Mesenchymal stem cell (in vitro differentiated cells and primary cell): ENCODE measurements around the gene ZBTB46.
A peak's percentile ranks its signal among the peaks of the same experiment; 100 is the strongest.
"Not testable (repeated sequence)": the region's sequence is repeated elsewhere in the genome, so short reads cannot be mapped to it uniquely, and the experiment has no call there.

ENCODE experiments used
- DNase-seq: peaks from one replicate; pipeline ENCODE4 v3.0.0-alpha.2; 2013
- H2AFZ ChIP-seq: one replicate; pipeline ENCODE4 v1.6.1; 2013; ENCODE audit warnings: low read depth, mild to moderate bottlenecking, control low read depth, inconsistent platforms, low read length, moderate library complexity
- H2AK5ac ChIP-seq: 2 replicates; pipeline ENCODE4 v1.6.1; 2013; ENCODE audit warnings: low read length, moderate library complexity, mild to moderate bottlenecking, inconsistent platforms; ENCODE audit not compliant: severe bottlenecking
- H2BK120ac ChIP-seq: one replicate; pipeline ENCODE4 v1.6.1; 2013; ENCODE audit warnings: low read depth, mild to moderate bottlenecking, inconsistent platforms, low read length, moderate library complexity
- H2BK12ac ChIP-seq, 2 experiments: one replicate each; pipeline ENCODE4 v1.6.1; 2013; ENCODE audit warnings: inconsistent platforms in 2 of 2, low read length in 2 of 2, mild to moderate bottlenecking in 2 of 2, moderate library complexity in 2 of 2, control low read depth in 1 of 2
- H2BK15ac ChIP-seq: one replicate; pipeline ENCODE4 v1.6.1; 2013; ENCODE audit warnings: mild to moderate bottlenecking, low read depth, inconsistent platforms; ENCODE audit not compliant: poor library complexity, severe bottlenecking
- H2BK5ac ChIP-seq: 2 replicates; pipeline ENCODE4 v1.6.1; 2013; ENCODE audit warnings: low read depth, mild to moderate bottlenecking, low read length, control low read depth, inconsistent platforms; ENCODE audit not compliant: poor library complexity, severe bottlenecking
- H3K14ac ChIP-seq, 2 experiments: one replicate each; pipeline ENCODE4 v1.6.1; 2013; ENCODE audit warnings: inconsistent platforms in 2 of 2, low read length in 2 of 2, control low read depth in 1 of 2, mild to moderate bottlenecking in 1 of 2, moderate library complexity in 1 of 2
- H3K18ac ChIP-seq, 2 experiments: one replicate each; pipeline ENCODE4 v1.6.1; 2013; ENCODE audit warnings: inconsistent platforms in 2 of 2, low read length in 2 of 2, control low read depth in 1 of 2, low read depth in 1 of 2, mild to moderate bottlenecking in 1 of 2
- H3K23ac ChIP-seq, 2 experiments: one replicate each; pipeline ENCODE4 v1.6.1; 2013; ENCODE audit warnings: inconsistent platforms in 2 of 2, low read length in 2 of 2, mild to moderate bottlenecking in 2 of 2, moderate library complexity in 2 of 2, control low read depth in 1 of 2
- H3K27ac ChIP-seq: 2 replicates; pipeline ENCODE4 v1.5.1; 2013; ENCODE audit warnings: mild to moderate bottlenecking, moderate library complexity, low read length, control low read depth, inconsistent platforms; ENCODE audit not compliant: poor library complexity, severe bottlenecking
- H3K27me3 ChIP-seq, 2 experiments: 2 replicates each; pipeline versions ENCODE4 v1.6.1 to v1.7.0; 2013; ENCODE audit warnings: low read length in 2 of 2, mild to moderate bottlenecking in 2 of 2, moderate library complexity in 2 of 2, control low read depth in 1 of 2, inconsistent platforms in 1 of 2; ENCODE audit not compliant: control insufficient read depth in 1 of 2, insufficient read depth in 1 of 2
- H3K36me3 ChIP-seq, 2 experiments: 2 replicates each; pipeline versions ENCODE4 v1.6.1 to v1.7.0; 2013; ENCODE audit warnings: low read length in 2 of 2, control low read depth in 1 of 2, inconsistent platforms in 1 of 2, low read depth in 1 of 2, mild to moderate bottlenecking in 1 of 2; ENCODE audit not compliant: insufficient read depth in 2 of 2, control insufficient read depth in 1 of 2
- H3K4ac ChIP-seq, 2 experiments: one replicate each; pipeline ENCODE4 v1.6.1; 2013; ENCODE audit warnings: inconsistent platforms in 2 of 2, low read length in 2 of 2, mild to moderate bottlenecking in 2 of 2, moderate library complexity in 2 of 2, control low read depth in 1 of 2, low read depth in 1 of 2
- H3K4me1 ChIP-seq: 2 replicates; pipeline ENCODE4 v1.6.1; 2013; ENCODE audit warnings: low read depth, low read length, control low read depth; ENCODE audit not compliant: control insufficient read depth, insufficient read depth
- H3K4me2 ChIP-seq: 2 replicates; pipeline ENCODE4 v1.6.1; 2013; ENCODE audit warnings: low read length, mild to moderate bottlenecking, inconsistent platforms; ENCODE audit not compliant: poor library complexity, severe bottlenecking
- H3K4me3 ChIP-seq, 2 experiments: 2 replicates each; pipeline versions ENCODE4 v1.5.1 to v1.7.0; 2013; ENCODE audit warnings: low read length in 2 of 2, mild to moderate bottlenecking in 2 of 2, control low read depth in 1 of 2, low read depth in 1 of 2; ENCODE audit not compliant: insufficient read depth in 1 of 2
- H3K79me1 ChIP-seq: replicated peaks from 2 replicates; pipeline ENCODE4 v1.6.1; 2013; ENCODE audit warnings: mild to moderate bottlenecking, control low read depth, low read length, inconsistent platforms; ENCODE audit not compliant: poor library complexity, severe bottlenecking
- H3K9ac ChIP-seq: 2 replicates; pipeline ENCODE4 v1.7.0; 2013; ENCODE audit warnings: mild to moderate bottlenecking, low read length, moderate library complexity
- H3K9me3 ChIP-seq: 2 replicates; pipeline ENCODE4 v1.7.0; 2013; ENCODE audit warnings: mild to moderate bottlenecking, low read length; ENCODE audit not compliant: control insufficient read depth
- H4K8ac ChIP-seq: one replicate; pipeline ENCODE4 v1.6.1; 2013; ENCODE audit warnings: inconsistent platforms, mild to moderate bottlenecking, low read length, moderate library complexity
- H4K91ac ChIP-seq: one replicate; pipeline ENCODE4 v1.6.1; 2013; ENCODE audit warnings: mild to moderate bottlenecking, low read length, inconsistent platforms
- WGBS: methylation state at CpG from one replicate; pipeline ENCODE4 v1.1.7; 2013; ENCODE audit warnings: mixed read lengths; 5-methylcytosine and 5-hydroxymethylcytosine counted together

Gene ZBTB46

GRCh38 chr20:63802469-63803240, 28.4 kb downstream of the ZBTB46 start:
- H3K4me3 ChIP-seq = no peak overlapping the region
- WGBS = 97% methylated on average over 48 of the region's 51 CpGs
- no peak overlapping the region for H3K18ac ChIP-seq
- peaks cover 0 to 36% of the 10 kb centered on the region in 2 experiments for H3K36me3 ChIP-seq
- no peak overlapping the region for H4K8ac ChIP-seq
- no peak overlapping the region for H3K27ac ChIP-seq
- H3K79me1 ChIP-seq = peaks cover 28% of the 10 kb centered on the region
- H2AFZ ChIP-seq = no peak overlapping the region
- H3K9me3 ChIP-seq = no peaks in the 10 kb centered on the region
- no peak overlapping the region for H3K4me2 ChIP-seq
- H3K27me3 ChIP-seq = peaks cover 0 to 3% of the 10 kb centered on the region in 2 experiments
- H2BK15ac ChIP-seq = no peak overlapping the region
- no peak overlapping the region for H4K91ac ChIP-seq
- no peak overlapping the region for H2AK5ac ChIP-seq
- H3K9ac ChIP-seq = no peak overlapping the region
- H2BK12ac ChIP-seq = no peak overlapping the region
- H3K4ac ChIP-seq = no peak overlapping the region
- peaks cover 5% of the 10 kb centered on the region for H3K4me1 ChIP-seq
- H2BK120ac ChIP-seq = no peak overlapping the region
- no peak overlapping the region for H3K14ac ChIP-seq
- no peak overlapping the region for H2BK5ac ChIP-seq
- no peak for DNase-seq
- no peak overlapping the region for H3K23ac ChIP-seq

GRCh38 chr20:63801174-63801573, 29.9 kb downstream of the ZBTB46 start:
- peaks cover 27% of the 10 kb centered on the region for H3K79me1 ChIP-seq
- not testable (repeated sequence) for H2BK15ac ChIP-seq, H3K14ac ChIP-seq, H3K27me3 ChIP-seq, H2AK5ac ChIP-seq, DNase-seq, H3K4me3 ChIP-seq, H3K27ac ChIP-seq, H3K9ac ChIP-seq, H2BK120ac ChIP-seq, H2AFZ ChIP-seq, H3K4me1 ChIP-seq, H3K4me2 ChIP-seq, H3K18ac ChIP-seq, H3K4ac ChIP-seq, H2BK5ac ChIP-seq, H3K23ac ChIP-seq, H3K9me3 ChIP-seq, H4K8ac ChIP-seq, H2BK12ac ChIP-seq, H4K91ac ChIP-seq
- peaks cover 0 to 33% of the 10 kb centered on the region in 2 experiments for H3K36me3 ChIP-seq
- 80% methylated on average over 1 of the region's 2 CpGs for WGBS

- H3K4me1 ChIP-seq, H3K4me3 ChIP-seq, H2BK120ac ChIP-seq, H2BK12ac ChIP-seq, H3K27ac ChIP-seq, H4K91ac ChIP-seq, H3K23ac ChIP-seq, DNase-seq, H3K9me3 ChIP-seq, H3K9ac ChIP-seq, H3K4ac ChIP-seq, H2AFZ ChIP-seq, H4K8ac ChIP-seq, H3K14ac ChIP-seq, H2BK15ac ChIP-seq, H2BK5ac ChIP-seq, H3K4me2 ChIP-seq, H3K27me3 ChIP-seq, H2AK5ac ChIP-seq, H3K18ac ChIP-seq: not testable (repeated sequence)
- H3K36me3 ChIP-seq = peaks cover 0 to 38% of the 10 kb centered on the region in 2 experiments
- WGBS = 95% methylated on average over 27 of the region's 27 CpGs
- H3K79me1 ChIP-seq = peaks cover 32% of the 10 kb centered on the region
Observed at GRCh38 chr20:63800411-63800810, 30.7 kb downstream of the ZBTB46 start.

- H2AFZ ChIP-seq, H3K14ac ChIP-seq, H3K4me1 ChIP-seq, H3K18ac ChIP-seq, H2BK5ac ChIP-seq, H2BK15ac ChIP-seq, H3K9me3 ChIP-seq, H3K23ac ChIP-seq, H4K8ac ChIP-seq, H3K4me2 ChIP-seq, H3K9ac ChIP-seq, H2BK120ac ChIP-seq, H3K27ac ChIP-seq, H3K4ac ChIP-seq, H2BK12ac ChIP-seq, H3K4me3 ChIP-seq, H3K27me3 ChIP-seq, H2AK5ac ChIP-seq, H4K91ac ChIP-seq: not testable (repeated sequence)
- WGBS = 38% methylated on average over 5 of the region's 5 CpGs
- Histone ChIP-seq H3K36me3 (peaks cover 0 to 38% of the 10 kb centered on the region in 2 experiments), H3K79me1 (peaks cover 33% of the 10 kb centered on the region)
- DNase-seq = peak; percentile 73
Observed at GRCh38 chr20:63799127-63799526, 31.9 kb downstream of the ZBTB46 start.
